ENCODE data around the gene CKAP4. TPM values are rescaled to one million over a fixed set of nuclear protein-coding genes. Genes with fewer than 3 reads are reported as not detected.

The CKAP4 gene
- total and polyA plus RNA-seq, 2 of the 13 experiments (the other 11 are each of a cell fraction or from before 2014, with no cell fraction given): 39.2 to 70.2 TPM

DNA sequence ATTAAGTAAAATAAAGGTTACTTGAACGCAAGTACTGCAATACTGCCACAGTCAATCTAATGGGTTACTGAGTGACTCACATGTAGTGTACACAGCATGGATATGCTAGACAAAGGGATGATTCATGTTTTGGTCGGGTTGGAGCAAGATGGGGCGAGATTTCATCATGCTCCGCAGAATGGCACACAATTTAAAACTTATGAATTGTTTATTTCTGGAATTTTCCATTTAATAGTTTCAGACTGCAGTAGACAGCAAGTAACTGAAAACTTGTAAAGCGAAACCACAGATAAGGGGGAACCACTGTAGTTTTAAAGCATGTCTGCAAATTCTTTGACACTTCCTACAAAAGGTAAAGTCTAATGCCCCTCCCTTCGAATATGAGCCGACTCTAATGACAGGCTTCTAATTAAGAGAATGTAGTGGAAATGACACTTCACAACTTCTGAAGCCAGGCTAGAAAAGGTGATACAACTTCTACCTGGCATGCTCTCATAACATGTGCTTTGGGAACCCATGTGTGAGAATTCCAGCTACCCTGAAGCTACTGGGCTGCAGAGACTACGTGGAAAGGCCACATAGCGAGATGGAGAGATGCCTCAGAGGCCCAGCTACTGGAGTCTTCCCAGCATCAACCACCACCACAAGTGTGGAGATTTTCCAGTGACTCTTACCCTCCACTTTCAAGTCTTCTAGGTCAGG lies 40.8 kb upstream of the CKAP4 start (continued):
- TF ChIP-seq, protein P1, sequence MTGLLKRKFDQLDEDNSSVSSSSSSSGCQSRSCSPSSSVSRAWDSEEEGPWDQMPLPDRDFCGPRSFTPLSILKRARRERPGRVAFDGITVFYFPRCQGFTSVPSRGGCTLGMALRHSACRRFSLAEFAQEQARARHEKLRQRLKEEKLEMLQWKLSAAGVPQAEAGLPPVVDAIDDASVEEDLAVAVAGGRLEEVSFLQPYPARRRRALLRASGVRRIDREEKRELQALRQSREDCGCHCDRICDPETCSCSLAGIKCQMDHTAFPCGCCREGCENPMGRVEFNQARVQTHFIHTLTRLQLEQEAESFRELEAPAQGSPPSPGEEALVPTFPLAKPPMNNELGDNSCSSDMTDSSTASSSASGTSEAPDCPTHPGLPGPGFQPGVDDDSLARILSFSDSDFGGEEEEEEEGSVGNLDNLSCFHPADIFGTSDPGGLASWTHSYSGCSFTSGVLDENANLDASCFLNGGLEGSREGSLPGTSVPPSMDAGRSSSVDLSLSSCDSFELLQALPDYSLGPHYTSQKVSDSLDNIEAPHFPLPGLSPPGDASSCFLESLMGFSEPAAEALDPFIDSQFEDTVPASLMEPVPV (CRISPR knock-in tag; IDR thresholded peaks at IDR 0.05): no peak
- TF ChIP-seq HNRNPH1 (optimal IDR thresholded peaks at IDR 0.05; ENCODE audit: low read depth, low read length): no peak
- no peak for TF ChIP-seq ATF7-NPFF (CRISPR knock-in tag; IDR thresholded peaks at IDR 0.05; ENCODE audit: low read depth)
- TF ChIP-seq, protein P2, sequence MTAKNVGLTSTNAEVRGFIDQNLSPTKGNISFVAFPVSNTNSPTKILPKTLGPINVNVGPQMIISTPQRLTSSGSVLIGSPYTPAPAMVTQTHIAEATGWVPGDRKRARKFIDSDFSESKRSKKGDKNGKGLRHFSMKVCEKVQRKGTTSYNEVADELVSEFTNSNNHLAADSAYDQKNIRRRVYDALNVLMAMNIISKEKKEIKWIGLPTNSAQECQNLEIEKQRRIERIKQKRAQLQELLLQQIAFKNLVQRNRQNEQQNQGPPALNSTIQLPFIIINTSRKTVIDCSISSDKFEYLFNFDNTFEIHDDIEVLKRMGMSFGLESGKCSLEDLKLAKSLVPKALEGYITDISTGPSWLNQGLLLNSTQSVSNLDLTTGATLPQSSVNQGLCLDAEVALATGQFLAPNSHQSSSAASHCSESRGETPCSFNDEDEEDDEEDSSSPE (CRISPR knock-in tag; IDR thresholded peaks at IDR 0.05): peak; percentile 44; the same call in 1 of the 2 replicates
- peak; percentile 51; the same call in 1 of the 2 replicates for TF ChIP-seq ZBTB38 (CRISPR knock-in tag; IDR thresholded peaks at IDR 0.05)
- peak; percentile 59 for TF ChIP-seq SALL1 (CRISPR knock-in tag; IDR thresholded peaks at IDR 0.05)
- TF ChIP-seq, protein P3, sequence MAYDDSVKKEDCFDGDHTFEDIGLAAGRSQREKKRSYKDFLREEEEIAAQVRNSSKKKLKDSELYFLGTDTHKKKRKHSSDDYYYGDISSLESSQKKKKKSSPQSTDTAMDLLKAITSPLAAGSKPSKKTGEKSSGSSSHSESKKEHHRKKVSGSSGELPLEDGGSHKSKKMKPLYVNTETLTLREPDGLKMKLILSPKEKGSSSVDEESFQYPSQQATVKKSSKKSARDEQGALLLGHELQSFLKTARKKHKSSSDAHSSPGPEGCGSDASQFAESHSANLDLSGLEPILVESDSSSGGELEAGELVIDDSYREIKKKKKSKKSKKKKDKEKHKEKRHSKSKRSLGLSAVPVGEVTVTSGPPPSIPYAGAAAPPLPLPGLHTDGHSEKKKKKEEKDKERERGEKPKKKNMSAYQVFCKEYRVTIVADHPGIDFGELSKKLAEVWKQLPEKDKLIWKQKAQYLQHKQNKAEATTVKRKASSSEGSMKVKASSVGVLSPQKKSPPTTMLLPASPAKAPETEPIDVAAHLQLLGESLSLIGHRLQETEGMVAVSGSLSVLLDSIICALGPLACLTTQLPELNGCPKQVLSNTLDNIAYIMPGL (CRISPR knock-in tag; IDR thresholded peaks at IDR 0.05; ENCODE audit: borderline replicate concordance in 1 of 2, low read depth in 1 of 2): no peak
- TF ChIP-seq, protein P4, sequence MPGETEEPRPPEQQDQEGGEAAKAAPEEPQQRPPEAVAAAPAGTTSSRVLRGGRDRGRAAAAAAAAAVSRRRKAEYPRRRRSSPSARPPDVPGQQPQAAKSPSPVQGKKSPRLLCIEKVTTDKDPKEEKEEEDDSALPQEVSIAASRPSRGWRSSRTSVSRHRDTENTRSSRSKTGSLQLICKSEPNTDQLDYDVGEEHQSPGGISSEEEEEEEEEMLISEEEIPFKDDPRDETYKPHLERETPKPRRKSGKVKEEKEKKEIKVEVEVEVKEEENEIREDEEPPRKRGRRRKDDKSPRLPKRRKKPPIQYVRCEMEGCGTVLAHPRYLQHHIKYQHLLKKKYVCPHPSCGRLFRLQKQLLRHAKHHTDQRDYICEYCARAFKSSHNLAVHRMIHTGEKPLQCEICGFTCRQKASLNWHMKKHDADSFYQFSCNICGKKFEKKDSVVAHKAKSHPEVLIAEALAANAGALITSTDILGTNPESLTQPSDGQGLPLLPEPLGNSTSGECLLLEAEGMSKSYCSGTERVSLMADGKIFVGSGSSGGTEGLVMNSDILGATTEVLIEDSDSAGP (CRISPR knock-in tag; IDR thresholded peaks at IDR 0.05; ENCODE audit: borderline replicate concordance): no peak
- TF ChIP-seq, protein P5, sequence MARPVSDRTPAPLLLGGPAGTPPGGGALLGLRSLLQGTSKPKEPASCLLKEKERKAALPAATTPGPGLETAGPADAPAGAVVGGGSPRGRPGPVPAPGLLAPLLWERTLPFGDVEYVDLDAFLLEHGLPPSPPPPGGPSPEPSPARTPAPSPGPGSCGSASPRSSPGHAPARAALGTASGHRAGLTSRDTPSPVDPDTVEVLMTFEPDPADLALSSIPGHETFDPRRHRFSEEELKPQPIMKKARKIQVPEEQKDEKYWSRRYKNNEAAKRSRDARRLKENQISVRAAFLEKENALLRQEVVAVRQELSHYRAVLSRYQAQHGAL (CRISPR knock-in tag; IDR thresholded peaks at IDR 0.05; ENCODE audit: not compliant biosample characterization): no peak
- TF ChIP-seq, protein P6, sequence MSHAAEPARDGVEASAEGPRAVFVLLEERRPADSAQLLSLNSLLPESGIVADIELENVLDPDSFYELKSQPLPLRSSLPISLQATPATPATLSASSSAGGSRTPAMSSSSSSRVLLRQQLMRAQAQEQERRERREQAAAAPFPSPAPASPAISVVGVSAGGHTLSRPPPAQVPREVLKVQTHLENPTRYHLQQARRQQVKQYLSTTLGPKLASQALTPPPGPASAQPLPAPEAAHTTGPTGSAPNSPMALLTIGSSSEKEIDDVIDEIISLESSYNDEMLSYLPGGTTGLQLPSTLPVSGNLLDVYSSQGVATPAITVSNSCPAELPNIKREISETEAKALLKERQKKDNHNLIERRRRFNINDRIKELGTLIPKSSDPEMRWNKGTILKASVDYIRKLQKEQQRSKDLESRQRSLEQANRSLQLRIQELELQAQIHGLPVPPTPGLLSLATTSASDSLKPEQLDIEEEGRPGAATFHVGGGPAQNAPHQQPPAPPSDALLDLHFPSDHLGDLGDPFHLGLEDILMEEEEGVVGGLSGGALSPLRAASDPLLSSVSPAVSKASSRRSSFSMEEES (CRISPR knock-in tag; IDR thresholded peaks at IDR 0.05): peak; percentile 53; the same call in 1 of the 2 replicates
- TF ChIP-seq PHF21A (CRISPR knock-in tag; IDR thresholded peaks at IDR 0.05): peak; percentile 74
- no peak for TF ChIP-seq ZSCAN25 (CRISPR knock-in tag; IDR thresholded peaks at IDR 0.05)
- TF ChIP-seq ZNF629 (CRISPR knock-in tag; conservative IDR thresholded peaks at IDR 0.05): peak; percentile 96
- TF ChIP-seq, protein P7, sequence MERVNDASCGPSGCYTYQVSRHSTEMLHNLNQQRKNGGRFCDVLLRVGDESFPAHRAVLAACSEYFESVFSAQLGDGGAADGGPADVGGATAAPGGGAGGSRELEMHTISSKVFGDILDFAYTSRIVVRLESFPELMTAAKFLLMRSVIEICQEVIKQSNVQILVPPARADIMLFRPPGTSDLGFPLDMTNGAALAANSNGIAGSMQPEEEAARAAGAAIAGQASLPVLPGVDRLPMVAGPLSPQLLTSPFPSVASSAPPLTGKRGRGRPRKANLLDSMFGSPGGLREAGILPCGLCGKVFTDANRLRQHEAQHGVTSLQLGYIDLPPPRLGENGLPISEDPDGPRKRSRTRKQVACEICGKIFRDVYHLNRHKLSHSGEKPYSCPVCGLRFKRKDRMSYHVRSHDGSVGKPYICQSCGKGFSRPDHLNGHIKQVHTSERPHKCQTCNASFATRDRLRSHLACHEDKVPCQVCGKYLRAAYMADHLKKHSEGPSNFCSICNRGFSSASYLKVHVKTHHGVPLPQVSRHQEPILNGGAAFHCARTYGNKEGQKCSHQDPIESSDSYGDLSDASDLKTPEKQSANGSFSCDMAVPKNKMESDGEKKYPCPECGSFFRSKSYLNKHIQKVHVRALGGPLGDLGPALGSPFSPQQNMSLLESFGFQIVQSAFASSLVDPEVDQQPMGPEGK (CRISPR knock-in tag; IDR thresholded peaks at IDR 0.05): peak; percentile 34; the same call in 1 of the 2 replicates

Data from HepG2 (cell line).